GM18511 (cell line): ENCODE measurements around the gene NPAS2.

Experiments
- ATAC-seq: cut with Tn5 transposase; IDR thresholded peaks from one replicate; pipeline ENCODE4 v1.9.1; 2021; ENCODE audit warnings: mild to moderate bottlenecking, moderate library complexity; ENCODE audit not compliant: unreplicated experiment

Gene NPAS2

DNA sequence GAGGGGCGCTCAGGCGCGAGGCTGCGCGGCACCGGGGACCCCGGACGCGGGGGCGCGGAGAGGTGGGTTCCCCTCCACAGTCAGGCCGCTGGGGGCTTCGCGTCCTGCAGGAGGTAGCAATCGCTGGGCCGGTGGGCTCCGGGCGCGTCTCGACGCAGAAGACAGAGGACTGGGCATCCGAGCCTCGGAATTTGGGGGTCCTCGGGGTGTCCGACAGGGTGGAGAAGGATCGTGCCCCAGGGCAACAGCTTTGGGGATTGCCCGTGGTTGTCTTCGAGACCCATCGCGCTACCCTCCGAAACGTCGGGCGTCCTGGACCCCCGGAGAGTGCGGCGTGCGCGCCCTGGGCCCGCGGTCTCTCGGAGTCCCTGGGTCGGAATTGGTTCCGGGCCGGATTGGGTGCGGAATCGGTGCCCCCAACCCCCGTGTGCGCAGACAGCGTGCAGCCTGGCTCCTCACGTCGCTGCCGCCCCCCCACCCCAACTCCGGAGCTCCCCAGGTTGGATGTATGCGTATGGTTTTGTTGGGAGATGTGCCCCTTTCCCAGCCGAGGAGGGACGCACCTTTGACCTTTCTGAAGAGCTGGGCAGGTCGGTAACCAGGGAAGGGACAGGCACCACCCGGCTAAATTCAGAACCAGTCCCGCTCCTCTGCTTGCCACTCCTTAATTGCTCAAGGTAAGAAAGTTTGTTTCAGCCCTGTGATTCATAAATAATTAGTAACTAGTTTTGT, 750 bp downstream of the NPAS2 start:
- ATAC-seq = no peak

DNA sequence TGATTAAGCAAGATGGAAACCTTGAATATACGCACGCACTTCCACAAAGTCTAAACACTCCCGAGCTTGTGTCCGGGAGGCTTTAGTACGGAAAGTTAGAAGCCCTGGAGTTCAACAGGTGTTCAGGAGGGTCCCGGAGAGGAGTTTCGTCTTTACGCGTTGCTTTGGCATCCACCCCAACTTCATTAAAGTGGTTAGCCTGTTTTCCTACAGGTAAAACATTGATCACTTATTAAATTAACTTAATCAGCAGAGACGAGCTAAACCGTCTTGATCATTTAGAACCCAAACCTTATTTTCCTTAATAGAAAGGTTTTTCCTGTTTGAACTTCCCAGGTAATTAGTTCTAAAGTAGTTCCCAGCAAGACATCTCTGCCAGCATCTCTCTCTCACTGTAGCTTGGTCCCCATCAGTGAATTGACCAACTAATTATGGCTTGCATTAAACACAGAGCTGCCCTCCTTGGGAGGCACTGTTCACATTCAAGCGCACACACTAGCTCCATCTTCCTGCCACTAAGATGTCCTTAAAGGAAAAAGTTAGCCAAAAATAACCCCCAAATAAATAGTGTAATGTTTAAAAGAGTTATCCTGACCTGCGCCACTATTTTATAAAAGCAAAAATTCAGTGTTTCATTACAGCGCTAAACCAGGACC, 1.4 kb downstream of the NPAS2 start:
- no peak for ATAC-seq

DNA sequence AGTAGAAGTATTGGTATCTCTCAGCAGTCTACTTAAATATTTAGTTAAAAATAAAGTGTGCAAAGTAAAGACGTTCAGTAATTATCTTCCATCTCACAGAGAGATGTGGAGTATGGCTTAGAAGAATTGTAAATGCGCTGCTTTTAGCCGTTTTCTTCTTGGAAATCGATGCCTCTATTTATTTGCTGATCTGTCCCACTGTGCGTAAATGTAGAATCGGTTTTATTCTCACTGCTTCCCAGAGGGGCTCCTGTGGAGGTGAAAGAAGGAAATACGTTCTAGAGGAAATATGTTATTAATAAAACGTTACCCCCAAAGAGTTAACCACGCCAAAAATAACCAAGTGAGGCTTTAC, 1.9 kb downstream of the NPAS2 start:
- ATAC-seq = no peak

DNA sequence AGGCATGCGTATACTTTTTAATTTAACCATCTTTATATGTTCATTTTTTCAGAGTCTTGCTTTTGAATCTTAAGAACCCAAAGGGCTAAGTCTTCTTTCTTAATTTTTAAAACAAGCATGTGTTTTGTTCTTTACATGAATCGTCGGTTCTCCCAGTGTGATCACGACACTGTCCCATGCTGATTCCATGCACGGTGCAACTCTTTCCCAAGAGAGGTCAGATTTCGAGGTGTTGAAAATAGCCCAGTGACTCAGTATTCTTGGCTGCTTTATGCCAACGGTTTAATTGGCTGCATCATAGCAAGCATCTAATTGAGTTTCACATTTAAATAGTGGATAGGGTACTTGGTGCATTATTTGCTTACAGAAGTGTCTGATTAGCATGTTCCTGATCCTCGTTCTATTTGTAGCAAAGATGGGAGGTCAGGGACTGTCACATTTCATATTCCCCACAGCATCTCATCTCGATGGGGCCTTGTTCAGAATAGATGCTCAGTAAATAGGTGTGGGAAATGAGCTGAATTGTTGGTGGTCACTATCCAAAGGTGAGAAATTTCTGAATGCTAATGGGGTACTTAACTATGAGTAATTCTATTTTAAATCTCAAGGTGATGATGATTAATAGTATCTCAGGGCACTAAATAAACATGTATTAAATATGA, 2.8 kb downstream of the NPAS2 start:
- ATAC-seq = no peak

DNA sequence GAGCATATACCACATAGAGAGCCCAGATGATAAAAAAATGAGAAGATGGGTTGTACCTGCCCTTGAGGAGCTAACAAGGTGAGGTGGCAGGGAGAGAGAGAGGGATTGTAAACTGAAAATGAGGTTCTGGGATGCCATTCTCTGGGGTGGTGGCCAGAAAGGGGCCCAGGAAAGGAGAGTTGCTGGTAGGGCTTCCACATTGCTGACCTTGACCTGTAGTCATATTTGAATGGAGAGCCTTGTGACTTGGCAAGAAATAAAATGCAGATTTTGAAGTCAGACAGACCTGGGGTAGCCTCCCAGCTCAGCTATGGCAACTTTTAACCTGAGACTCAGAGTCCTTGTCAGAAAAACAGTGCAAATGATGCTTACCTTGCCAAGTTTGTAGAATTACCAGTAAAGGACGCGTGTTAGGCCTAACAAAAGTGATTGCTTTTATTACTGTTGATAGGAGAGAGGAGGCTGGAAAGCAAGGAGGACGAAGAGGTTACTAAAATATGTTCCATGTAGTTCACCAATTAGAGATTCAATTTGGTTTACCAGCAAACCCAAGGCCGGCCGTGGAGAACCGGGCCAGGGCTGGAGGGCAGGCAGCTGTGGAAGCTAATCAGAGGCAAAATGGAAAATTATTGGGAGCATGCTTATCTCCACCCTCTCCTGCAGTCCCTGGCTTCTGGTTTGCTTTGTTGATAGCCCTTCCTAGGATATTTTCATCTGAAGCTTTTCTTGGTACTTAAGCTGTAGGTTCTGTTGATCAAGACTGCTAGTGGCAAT, 3.9 kb downstream of the NPAS2 start:
- ATAC-seq = no peak

DNA sequence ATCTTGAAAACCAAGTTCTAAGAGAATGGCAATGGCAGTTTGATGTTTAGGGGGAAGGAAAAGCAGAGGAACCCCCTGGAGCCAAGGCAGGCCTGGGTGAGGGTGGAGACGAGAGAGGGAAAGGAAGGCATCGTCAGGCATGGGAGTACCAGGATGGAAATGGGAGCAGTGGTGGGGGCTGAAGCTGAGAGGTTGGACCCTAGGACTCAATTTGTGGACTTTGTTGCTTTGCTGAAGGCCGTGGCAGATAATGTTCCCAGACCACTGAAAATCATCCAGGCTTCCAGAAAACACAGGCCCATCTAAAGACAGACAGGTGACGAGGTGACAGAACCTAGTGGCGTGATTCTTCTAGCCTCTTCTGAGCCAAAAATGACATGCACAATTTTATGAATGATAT, 4.9 kb downstream of the NPAS2 start:
- ATAC-seq = no peak

GRCh38 chr2:100826494-100826893, 6.6 kb downstream of the NPAS2 start:
- no peak for ATAC-seq

DNA sequence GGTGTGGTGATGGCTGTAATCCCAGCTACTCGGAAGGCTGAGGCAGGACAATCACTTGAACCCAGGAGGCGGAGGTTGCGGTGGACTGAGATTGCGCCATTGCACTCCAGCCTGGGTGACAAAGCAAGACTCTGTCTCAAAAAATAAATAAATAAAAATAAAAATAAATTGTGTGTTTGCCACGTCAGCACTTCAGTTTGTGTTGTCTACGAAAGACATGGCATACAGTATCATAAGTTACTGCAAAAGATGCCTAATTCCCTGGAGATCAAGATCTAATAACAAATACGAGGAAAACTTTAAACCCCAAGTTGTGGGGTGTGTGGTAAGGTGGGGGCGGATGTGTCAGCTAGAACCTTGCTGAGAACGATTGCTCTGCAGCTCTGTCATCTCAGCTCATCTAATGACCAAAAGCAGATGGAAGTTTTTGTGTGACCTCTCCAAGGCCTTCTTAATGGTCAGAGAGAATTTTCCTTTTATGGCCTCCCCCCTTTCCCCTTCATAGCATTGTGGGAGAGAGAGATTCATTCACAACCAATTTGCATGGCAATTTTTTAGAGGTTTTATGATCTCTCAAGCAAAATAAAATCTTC, 11.3 kb downstream of the NPAS2 start:
- ATAC-seq = no peak

GRCh38 chr2:100831831-100832230, 11.9 kb downstream of the NPAS2 start:
- no peak for ATAC-seq

- no peak for ATAC-seq
These were observed 12.9 kb downstream of the NPAS2 start for GRCh38 chr2:100832885-100833284.

GRCh38 chr2:100833331-100833730, 13.4 kb downstream of the NPAS2 start:
- no peak for ATAC-seq

DNA sequence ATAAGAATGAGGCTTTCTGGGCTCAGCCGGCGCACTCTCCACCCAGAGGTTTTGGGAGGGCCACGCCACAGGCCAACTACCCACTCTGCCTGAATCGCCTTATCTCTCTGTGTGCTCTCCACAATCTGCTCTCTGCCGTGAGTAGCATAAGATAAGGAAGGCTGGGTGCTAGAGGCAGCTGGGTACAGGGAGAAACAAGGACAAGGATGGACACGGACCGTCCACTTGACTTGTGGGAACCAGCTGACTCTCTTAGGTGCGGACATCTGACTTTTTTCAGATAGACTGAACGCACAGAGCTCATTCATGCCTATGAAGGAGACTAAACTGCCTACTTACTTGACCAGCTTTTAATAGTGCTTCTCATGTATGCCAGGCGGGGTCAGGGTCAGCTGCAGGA, 14.3 kb downstream of the NPAS2 start:
- ATAC-seq = no peak

DNA sequence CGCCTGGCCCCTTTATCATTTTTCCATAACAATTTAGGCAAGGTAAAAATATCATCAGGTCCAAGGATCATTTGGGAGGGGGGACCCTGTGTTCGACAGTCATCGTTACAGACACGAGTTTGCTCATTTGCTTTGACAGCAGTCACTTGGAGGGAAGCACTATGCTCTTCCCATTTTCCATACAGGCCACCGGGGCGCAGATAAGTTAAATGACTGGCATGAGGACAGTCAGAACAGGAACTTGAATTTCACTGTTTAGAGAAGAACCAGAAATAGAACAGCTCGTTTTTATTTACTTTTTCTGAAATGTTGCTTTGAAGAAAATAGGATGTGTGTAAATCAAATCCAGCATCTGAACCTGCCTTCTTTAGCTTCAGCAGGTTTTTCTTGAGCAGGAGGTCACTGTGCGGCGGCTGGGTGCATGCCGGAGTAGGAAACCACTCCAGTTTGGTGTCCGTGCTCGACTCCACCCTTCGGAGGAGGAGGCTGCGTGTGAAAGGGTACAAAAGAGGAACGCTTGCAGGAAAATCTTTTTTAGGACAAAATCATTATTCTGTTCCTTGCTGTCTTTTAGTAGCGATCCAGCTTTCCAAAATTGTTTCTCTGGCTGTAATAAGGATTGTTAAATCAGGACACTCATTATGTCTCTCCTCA, 15.2 kb downstream of the NPAS2 start:
- no peak for ATAC-seq

DNA sequence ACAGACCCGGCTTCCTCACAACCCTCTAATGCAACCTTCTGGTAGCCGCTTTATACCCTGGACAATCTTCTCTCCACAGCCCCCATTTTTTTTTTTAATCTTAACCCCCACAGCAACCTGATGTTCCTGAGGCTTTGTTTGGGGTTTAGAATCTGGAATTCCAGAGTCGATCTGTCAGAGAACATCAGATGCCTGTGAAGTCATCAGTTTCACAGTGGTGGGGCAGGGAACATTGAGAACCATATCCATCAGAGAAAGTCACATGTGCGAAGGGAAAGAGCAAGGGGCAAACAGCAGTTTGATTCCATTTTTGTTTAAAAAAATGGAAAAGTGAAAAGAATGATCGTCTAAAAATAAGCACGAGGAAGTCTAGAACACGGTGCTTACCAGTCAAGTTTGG, 20.6 kb downstream of the NPAS2 start:
- no peak for ATAC-seq

DNA sequence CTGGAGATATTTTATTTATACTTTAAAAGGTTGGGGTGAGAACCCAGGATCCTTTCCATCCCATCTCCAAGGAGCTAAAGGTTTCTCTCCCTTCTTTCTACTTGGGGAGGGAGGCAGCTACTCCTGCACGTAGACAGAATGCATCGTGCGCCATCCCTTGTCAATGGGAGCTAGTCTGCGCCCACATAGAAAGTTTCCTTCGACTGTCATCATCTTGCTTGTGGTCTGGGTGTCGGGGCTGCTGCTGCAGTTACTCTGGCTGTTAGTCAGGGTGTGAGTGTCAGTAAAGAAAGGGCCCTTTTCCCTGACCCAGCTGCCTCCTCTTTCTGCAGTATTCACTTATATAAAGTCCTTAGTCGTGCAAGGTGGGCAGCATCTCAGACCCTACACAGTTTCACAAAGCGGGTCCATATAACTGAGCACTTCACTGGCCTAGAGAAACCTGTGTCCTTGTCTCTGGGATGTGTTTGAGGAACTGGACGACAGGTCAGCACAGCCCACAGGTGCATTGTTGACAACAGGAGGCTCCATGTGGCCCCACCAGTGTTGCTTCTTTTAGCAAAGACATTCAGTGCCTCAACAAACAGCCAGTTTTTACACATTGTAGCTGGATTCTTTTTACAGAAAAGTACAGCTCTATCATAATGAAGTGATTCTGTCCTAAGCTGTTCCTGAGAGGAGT, 22.4 kb downstream of the NPAS2 start:
- no peak for ATAC-seq

GRCh38 chr2:100844514-100844913, 24.6 kb downstream of the NPAS2 start:
- no peak for ATAC-seq

- no peak for ATAC-seq
These were observed 25.4 kb downstream of the NPAS2 start for GRCh38 chr2:100845141-100845991.

- no peak for ATAC-seq
These were observed 26.8 kb downstream of the NPAS2 start for GRCh38 chr2:100846716-100847115.

GRCh38 chr2:100852447-100852846, 32.5 kb downstream of the NPAS2 start:
- no peak for ATAC-seq
